HepG2 (cell line): Measurements from ENCODE around the gene AQP10. TPM values are rescaled to one million over a fixed set of nuclear protein-coding genes. Genes with fewer than 3 reads are reported as not detected.

Experiments used
- EP300 ChIP-seq, 3 experiments: sonication (generic) in 1 of 3; formaldehyde crosslinking in 1 of 3; IDR thresholded peaks; 2 replicates each; pipeline versions ENCODE4 v1.5.1 to v1.6.1; 2011 to 2020; ENCODE audit warnings: low read depth in 2 of 3, low read length in 2 of 3, borderline replicate concordance in 1 of 3, improper control_type of control experiment in 1 of 3, mild to moderate bottlenecking in 1 of 3, missing genetic modification reagents in 1 of 3, moderate library complexity in 1 of 3
- ETV5 ChIP-seq: IDR thresholded peaks from 2 replicates; pipeline ENCODE4 v1.6.1; 2018; ENCODE audit warnings: missing biosample characterization, missing genetic modification reagents, inconsistent platforms, borderline replicate concordance
- FOXK1 ChIP-seq: sonication (generic); formaldehyde crosslinking; IDR thresholded peaks from 2 replicates; pipeline ENCODE4 v1.4.0; 2020; ENCODE audit warnings: low read depth, missing genetic modification reagents, borderline replicate concordance
- GFI1 ChIP-seq: sonication (generic); formaldehyde crosslinking; IDR thresholded peaks from 2 replicates; pipeline ENCODE4 v1.5.0; 2020; ENCODE audit warnings: missing genetic modification reagents, mild to moderate bottlenecking, borderline replicate concordance
- JUNB ChIP-seq: sonication (generic); formaldehyde crosslinking; IDR thresholded peaks from 2 replicates; pipeline ENCODE4 v1.8.0; 2022; ENCODE audit warnings: missing genetic modification reagents, mild to moderate bottlenecking, borderline replicate concordance
- NFYC ChIP-seq: IDR thresholded peaks from 2 replicates; pipeline ENCODE4 v1.6.1; 2016; ENCODE audit warnings: missing genetic modification reagents, missing compliant biosample characterization
- PLRG1 ChIP-seq: fragments of 450-650 bp; conservative IDR thresholded peaks from 2 replicates; pipeline ENCODE4 v1.6.1; 2016
- RELA ChIP-seq: sonication (generic); formaldehyde crosslinking; IDR thresholded peaks from 2 replicates; pipeline ENCODE4 v1.4.0; 2020; ENCODE audit warnings: missing genetic modification reagents
- SETDB1 ChIP-seq: sonication (generic); formaldehyde crosslinking; IDR thresholded peaks from 2 replicates; pipeline ENCODE4 v1.5.1; 2020; ENCODE audit warnings: missing genetic modification reagents, mild to moderate bottlenecking, borderline replicate concordance
- SRY ChIP-seq: sonication (generic); formaldehyde crosslinking; IDR thresholded peaks from 2 replicates; pipeline ENCODE4 v1.8.0; 2022; ENCODE audit warnings: mild to moderate bottlenecking, missing genetic modification reagents
- STAT5B ChIP-seq: sonication (generic); formaldehyde crosslinking; IDR thresholded peaks from 2 replicates; pipeline ENCODE4 v1.4.0; 2020; ENCODE audit warnings: missing genetic modification reagents
- SYNCRIP ChIP-seq: fragments of 200-400 bp; formaldehyde crosslinking; IDR thresholded peaks from 2 replicates; pipeline ENCODE4 v1.6.1; 2018; ENCODE audit warnings: mild to moderate bottlenecking, low read depth, low read length; ENCODE audit not compliant: insufficient read depth
- TAF1 ChIP-seq: sonication (generic); formaldehyde crosslinking; IDR thresholded peaks from 2 replicates; pipeline ENCODE4 v1.4.0; 2020; ENCODE audit warnings: missing genetic modification reagents
- TBX2 ChIP-seq: sonication (generic); formaldehyde crosslinking; IDR thresholded peaks from 2 replicates; pipeline ENCODE4 v1.5.0; 2020; ENCODE audit warnings: missing genetic modification reagents, mild to moderate bottlenecking, borderline replicate concordance
- ZBTB42 ChIP-seq: sonication (generic); formaldehyde crosslinking; IDR thresholded peaks from 2 replicates; pipeline ENCODE4 v1.5.0; 2020; ENCODE audit warnings: mild to moderate bottlenecking, missing genetic modification reagents
- ZNF143 ChIP-seq: sonication (generic); formaldehyde crosslinking; IDR thresholded peaks from 2 replicates; pipeline ENCODE4 v1.4.0; 2020; ENCODE audit warnings: missing genetic modification reagents
- ZNF629 ChIP-seq: sonication (generic); formaldehyde crosslinking; conservative IDR thresholded peaks from 2 replicates; pipeline ENCODE4 v1.5.0; 2020; ENCODE audit warnings: missing genetic modification reagents
- ZNF672 ChIP-seq: sonication (generic); formaldehyde crosslinking; IDR thresholded peaks from 2 replicates; pipeline ENCODE4 v1.8.1; 2022; ENCODE audit warnings: missing genetic modification reagents
- ZNF7 ChIP-seq: IDR thresholded peaks from 2 replicates; pipeline ENCODE4 v1.6.1; 2016; ENCODE audit warnings: missing biosample characterization, missing genetic modification reagents
- ZNF891 ChIP-seq: sonication (generic); formaldehyde crosslinking; IDR thresholded peaks from 2 replicates; pipeline ENCODE4 v1.5.0; 2020; ENCODE audit warnings: mild to moderate bottlenecking, missing genetic modification reagents
- polyA plus RNA-seq, 8 experiments: library from polyadenylated mRNA; depleted of rRNA in 3 of 8; stranded (reverse) in 7 of 8; unstranded in 1 of 8; fragments of >200 nt; fragmentation: Illumina TruSeq in 4 of 8; extraction: Trizol in 4 of 8; gene quantifications; 2 replicates each; pipeline versions ENCODE4 v1.2.1 to v1.2.3, GENCODE V29; 2011 to 2016; ENCODE audit warnings: low read depth in 4 of 8, missing spikeins in 1 of 8, mixed read lengths in 1 of 8; ENCODE audit not compliant: insufficient read depth in 1 of 8
- total RNA-seq, 5 experiments: library from RNA; depleted of rRNA; stranded (reverse); fragments of >200 nt; fragmentation: Illumina TruSeq; extraction: Trizol; gene quantifications; 2 replicates each; pipeline ENCODE4 v1.2.3, GENCODE V29; 2016; ENCODE audit warnings: low read depth in 1 of 5
- TF ChIP-seq, protein P1 (sequence below): IDR thresholded peaks from 2 replicates; pipeline ENCODE4 v1.6.1; 2016; ENCODE audit warnings: control low read depth
- TF ChIP-seq, protein P2 (sequence below): IDR thresholded peaks from 2 replicates; pipeline ENCODE4 v1.6.1; 2016; ENCODE audit warnings: low read depth, control low read depth
- TF ChIP-seq, protein P3 (sequence below): sonication (generic); formaldehyde crosslinking; IDR thresholded peaks from 2 replicates; pipeline ENCODE4 v1.8.0; 2022; ENCODE audit warnings: mild to moderate bottlenecking, missing genetic modification reagents, borderline replicate concordance
- TF ChIP-seq, protein P4 (sequence below): sonication (generic); formaldehyde crosslinking; IDR thresholded peaks from 2 replicates; pipeline ENCODE4 v1.4.0; 2020; ENCODE audit warnings: missing genetic modification reagents

The AQP10 gene
- total and polyA plus RNA-seq, 2 of the 13 experiments (the other 11 are each of a cell fraction or from before 2014, with no cell fraction given): 0.30 TPM; not detected in 1

DNA sequence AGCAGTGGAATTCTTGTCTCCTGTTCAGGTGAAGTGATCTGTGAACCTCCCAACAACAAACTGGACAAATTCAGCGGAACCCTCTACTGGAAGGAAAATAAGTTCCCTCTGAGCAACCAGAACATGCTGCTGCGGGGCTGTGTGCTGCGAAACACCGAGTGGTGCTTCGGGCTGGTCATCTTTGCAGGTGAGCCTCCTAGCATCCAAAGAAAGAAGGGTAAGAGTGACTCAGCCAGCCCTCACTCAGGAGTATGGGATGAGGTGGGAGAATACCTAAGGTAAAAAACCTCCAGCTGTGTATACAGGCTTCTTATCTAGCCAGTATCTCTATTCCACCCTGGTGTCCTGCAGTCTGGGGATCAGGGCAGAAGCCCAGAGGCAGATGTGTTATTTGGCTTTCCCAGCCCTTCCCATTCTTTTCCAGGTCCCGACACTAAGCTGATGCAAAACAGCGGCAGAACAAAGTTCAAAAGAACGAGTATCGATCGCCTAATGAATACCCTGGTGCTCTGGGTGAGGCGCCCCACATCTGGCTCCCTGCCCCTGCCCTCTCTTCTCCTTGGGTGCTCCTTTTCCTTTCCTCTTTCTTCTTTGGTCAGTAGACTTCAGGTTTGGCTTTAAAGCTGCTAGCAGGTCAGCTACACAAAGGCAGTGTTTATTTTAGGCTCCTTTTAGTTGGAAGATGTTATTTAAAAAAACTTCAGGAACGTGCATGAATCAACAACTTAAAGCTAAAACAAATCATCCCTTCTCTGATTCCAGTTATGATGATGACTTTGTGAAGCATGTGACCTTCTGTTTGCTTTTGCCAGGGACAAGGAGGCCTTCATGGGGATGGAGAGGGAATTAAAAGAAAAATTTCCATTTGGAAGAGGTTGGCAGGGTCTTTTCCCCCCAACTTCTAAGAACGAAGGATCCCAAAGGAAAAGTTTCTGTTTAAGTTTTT lies 13.5 kb downstream of the AQP10 start (continued):
- peak; percentile 99 for TF ChIP-seq ZBTB42
- TF ChIP-seq SETDB1: no peak
- no peak for TF ChIP-seq ZNF143 (CRISPR knock-in tag)
- TF ChIP-seq ZNF629 (CRISPR knock-in tag): no peak; the same call in 1 of the 2 replicates
- TF ChIP-seq EP300 (IDR thresholded peaks at IDR 0.05; ENCODE audit: low read depth in 2 of 2, low read length in 2 of 2): peak in 1 of 2 experiments; percentile 77; a peak in 2 of 4 replicates
- peak; percentile 5; the same call in 1 of the 2 replicates for TF ChIP-seq EP300 (CRISPR knock-in tag; IDR thresholded peaks at IDR 0.05; ENCODE audit: borderline replicate concordance)
- TF ChIP-seq, protein P1, sequence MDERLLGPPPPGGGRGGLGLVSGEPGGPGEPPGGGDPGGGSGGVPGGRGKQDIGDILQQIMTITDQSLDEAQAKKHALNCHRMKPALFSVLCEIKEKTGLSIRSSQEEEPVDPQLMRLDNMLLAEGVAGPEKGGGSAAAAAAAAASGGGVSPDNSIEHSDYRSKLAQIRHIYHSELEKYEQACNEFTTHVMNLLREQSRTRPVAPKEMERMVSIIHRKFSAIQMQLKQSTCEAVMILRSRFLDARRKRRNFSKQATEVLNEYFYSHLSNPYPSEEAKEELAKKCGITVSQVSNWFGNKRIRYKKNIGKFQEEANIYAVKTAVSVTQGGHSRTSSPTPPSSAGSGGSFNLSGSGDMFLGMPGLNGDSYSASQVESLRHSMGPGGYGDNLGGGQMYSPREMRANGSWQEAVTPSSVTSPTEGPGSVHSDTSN (CRISPR knock-in tag): no peak
- no peak for TF ChIP-seq JUNB (CRISPR knock-in tag)
- no peak for TF ChIP-seq ZNF7
- TF ChIP-seq, protein P2, sequence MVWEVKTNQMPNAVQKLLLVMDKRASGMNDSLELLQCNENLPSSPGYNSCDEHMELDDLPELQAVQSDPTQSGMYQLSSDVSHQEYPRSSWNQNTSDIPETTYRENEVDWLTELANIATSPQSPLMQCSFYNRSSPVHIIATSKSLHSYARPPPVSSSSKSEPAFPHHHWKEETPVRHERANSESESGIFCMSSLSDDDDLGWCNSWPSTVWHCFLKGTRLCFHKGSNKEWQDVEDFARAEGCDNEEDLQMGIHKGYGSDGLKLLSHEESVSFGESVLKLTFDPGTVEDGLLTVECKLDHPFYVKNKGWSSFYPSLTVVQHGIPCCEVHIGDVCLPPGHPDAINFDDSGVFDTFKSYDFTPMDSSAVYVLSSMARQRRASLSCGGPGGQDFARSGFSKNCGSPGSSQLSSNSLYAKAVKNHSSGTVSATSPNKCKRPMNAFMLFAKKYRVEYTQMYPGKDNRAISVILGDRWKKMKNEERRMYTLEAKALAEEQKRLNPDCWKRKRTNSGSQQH: peak; percentile 48; the same call in 1 of the 2 replicates
- TF ChIP-seq FOXK1 (CRISPR knock-in tag): peak; percentile 6; the same call in 1 of the 2 replicates
- TF ChIP-seq SRY (CRISPR knock-in tag): no peak
- no peak for TF ChIP-seq STAT5B (CRISPR knock-in tag)
- TF ChIP-seq, protein P3, sequence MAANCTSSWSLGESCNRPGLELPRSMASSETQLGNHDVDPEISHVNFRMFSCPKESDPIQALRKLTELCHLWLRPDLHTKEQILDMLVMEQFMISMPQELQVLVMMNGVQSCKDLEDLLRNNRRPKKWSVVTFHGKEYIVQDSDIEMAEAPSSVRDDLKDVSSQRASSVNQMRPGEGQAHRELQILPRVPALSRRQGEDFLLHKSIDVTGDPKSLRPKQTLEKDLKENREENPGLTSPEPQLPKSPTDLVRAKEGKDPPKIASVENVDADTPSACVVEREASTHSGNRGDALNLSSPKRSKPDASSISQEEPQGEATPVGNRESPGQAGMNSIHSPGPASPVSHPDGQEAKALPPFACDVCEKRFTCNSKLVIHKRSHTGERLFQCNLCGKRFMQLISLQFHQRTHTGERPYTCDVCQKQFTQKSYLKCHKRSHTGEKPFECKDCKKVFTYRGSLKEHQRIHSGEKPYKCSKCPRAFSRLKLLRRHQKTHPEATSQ (CRISPR knock-in tag): no peak
- TF ChIP-seq ZNF672: no peak
- TF ChIP-seq PLRG1: no peak
- no peak for TF ChIP-seq RELA
- TF ChIP-seq ZNF891 (CRISPR knock-in tag): no peak
- TF ChIP-seq GFI1 (CRISPR knock-in tag): no peak
- TF ChIP-seq TAF1 (CRISPR knock-in tag): no peak
- TF ChIP-seq SYNCRIP: no peak
- TF ChIP-seq NFYC: no peak
- no peak; the same call in 1 of the 2 replicates for TF ChIP-seq ETV5 (CRISPR knock-in tag)
- peak; percentile 54; the same call in 1 of the 2 replicates for TF ChIP-seq TBX2 (CRISPR knock-in tag)
- TF ChIP-seq, protein P4, sequence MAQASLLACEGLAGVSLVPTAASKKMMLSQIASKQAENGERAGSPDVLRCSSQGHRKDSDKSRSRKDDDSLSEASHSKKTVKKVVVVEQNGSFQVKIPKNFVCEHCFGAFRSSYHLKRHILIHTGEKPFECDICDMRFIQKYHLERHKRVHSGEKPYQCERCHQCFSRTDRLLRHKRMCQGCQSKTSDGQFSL (CRISPR knock-in tag): no peak
